HG03025 (cell line): ENCODE data around the gene ELFN1.

Experiments used
- ATAC-seq: cut with Tn5 transposase; IDR thresholded peaks from one replicate; pipeline ENCODE4 v1.9.1; 2021; ENCODE audit warnings: mild to moderate bottlenecking, moderate library complexity; ENCODE audit not compliant: unreplicated experiment, low FRiP score

ELFN1 gene

GRCh38 chr7:1720326-1720725 lies 50.2 kb downstream of the ELFN1 start:
- no peak for ATAC-seq

DNA sequence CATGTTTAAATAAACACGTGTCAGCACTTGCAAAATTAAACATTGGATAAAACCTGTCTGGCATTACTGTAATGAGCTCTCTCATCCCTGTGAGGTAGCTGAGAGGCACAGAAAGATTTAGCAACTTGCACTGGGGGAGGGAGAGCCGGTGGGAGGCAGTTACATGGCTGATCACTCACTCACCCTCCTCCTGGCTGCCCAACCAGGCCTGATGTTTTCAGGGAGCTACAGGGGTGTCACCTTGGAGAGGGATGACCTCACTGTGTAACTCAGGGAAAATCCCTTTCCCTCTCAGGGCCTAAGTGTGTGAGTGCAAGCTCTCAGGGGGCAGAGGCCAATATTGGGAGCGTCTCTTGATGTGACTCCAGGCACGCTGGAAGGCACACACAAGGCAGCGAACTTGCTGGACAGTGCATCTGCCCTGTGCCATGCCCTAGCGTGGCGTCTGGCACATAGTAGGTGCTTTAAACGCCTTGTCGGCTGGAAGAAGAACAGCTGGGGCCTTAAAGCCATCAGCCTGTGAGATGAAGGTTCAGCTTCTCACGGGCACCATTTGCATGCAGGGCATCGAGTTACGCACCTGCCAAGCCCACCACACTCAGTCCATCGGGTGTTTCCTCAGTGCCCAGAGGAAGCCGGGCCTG lies 51.1 kb downstream of the ELFN1 start:
- ATAC-seq, result no peak

- ATAC-seq, result no peak
Observed at GRCh38 chr7:1723254-1723653, 53.2 kb downstream of the ELFN1 start.

GRCh38 chr7:1724118-1724910 lies 54.2 kb downstream of the ELFN1 start:
- no peak for ATAC-seq

DNA sequence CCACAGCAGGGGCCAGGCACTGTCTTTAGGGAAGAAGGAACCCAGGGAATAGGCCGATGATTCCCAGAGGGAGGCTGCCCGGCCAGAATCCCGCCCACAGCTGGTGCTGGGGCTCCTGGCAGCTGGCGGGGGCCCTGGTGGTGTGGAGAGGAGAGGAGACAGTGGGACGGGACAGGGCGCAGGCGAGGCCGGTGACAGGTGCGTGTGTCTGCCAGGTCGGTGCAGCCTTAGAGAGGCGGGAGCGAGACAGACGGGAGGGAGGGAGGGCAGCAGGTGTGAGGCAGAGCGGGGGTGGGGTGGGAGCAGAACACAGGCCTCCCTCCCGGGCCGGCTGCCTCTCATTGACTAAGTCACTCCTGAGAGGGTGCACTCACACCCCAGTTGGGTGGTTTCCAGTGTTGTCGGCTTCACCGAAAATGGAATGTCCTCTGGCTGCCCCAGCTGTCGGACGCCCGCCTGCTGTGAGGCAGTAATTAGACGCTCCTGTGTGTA lies 55.2 kb downstream of the ELFN1 start:
- ATAC-seq, result no peak

DNA sequence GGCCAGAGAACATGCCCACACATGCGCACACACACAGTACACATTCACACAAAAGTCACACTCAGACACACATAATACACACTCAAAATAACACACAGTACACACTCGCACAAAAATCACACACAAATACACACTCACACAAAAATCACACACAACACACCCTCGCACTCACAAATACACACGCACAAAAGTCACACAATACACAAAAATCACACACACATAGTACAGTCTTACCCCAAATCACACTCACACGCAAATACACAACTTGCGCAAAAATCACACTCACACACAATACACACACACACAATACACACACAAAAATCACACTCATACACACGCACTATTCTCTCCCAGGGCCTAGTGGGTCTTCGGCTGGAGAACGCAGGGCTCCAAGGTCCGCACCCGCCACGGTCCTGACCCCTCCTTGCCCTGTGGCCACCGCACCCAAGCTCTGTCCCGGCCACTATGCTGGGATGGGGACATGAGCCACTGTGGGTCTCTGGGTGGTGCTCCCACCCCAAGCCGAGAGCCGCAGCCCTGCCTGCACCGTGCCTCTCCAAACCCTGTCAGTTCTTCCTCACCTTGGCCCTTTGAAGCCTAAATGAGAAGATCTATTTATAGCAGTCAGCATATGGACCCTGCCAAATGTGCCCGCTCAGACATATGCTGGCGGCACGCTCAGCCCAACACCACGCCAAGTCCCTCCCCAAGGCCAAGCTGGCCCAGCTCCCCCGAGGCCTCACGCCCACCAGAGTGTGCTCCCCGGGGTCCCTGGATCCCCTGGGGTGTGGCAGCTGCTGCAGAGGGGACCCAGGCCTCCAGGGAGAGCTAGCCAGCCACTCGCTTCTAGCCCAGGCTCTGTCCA lies 55.9 kb downstream of the ELFN1 start:
- no peak for ATAC-seq

DNA sequence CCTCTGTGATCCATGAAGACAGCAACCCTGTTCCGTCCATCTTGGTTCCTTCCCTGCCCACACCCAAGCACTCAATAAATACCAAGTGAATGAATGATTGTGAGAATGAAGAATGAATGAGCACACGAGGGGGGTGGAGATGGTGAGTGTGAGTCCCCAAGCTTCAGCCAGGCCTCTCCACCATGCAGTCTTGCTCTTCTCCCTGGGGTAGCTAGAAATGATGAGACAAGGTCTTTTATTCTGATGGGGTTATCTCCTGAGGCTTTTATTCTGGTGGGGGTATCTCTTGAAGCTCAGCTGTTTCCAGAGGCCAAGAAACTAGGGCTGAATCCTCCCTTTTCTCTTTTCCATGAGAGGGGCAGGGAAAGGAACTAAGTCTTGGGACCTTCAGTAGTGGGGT lies 57.0 kb downstream of the ELFN1 start:
- no peak for ATAC-seq

- no peak for ATAC-seq
Observed at GRCh38 chr7:1727812-1728570, 57.9 kb downstream of the ELFN1 start.

DNA sequence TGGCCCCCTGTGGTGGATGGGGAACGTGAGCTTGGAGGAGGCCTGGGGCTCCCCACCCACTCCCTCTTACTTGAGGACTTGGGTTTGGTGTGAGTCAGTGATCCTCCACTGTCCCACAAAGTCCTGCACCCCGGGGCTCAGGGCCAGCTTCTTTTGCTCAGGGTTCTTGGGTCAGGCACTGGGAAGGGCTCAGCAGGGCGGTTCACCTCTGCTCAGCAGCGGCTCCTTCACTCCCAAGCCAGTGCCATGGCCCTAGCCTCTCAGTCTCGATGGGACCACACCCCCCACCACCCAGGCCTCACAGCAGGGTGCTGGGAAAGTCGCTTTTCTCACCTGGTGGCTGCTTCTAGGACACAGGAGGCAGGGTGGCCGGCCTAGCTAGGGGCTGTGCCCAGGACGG lies 59.1 kb downstream of the ELFN1 start:
- ATAC-seq, result no peak

GRCh38 chr7:1729773-1730172 lies 59.7 kb downstream of the ELFN1 start:
- no peak for ATAC-seq

GRCh38 chr7:1732072-1732471 lies 62.0 kb downstream of the ELFN1 start:
- ATAC-seq, result no peak

DNA sequence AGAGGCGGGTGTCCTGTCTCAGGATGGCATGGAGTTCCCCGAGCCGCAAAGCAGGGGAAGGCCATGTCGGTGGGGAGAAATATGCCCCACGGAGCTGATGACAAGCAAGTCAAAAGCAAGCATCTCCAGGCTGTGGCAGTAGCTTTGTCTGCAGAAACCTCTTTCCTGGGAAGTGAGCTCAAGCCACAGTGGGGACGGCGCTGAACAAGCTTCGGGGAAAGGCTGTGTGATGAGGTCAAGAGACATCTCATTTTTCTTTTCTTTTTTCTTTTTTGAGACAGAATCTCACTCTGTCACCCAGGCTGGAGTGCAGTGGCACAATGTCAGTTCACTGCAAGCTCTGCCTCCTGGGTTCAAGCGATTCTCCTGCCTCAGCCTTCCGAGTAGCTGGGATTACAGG lies 62.6 kb downstream of the ELFN1 start:
- no peak for ATAC-seq

DNA sequence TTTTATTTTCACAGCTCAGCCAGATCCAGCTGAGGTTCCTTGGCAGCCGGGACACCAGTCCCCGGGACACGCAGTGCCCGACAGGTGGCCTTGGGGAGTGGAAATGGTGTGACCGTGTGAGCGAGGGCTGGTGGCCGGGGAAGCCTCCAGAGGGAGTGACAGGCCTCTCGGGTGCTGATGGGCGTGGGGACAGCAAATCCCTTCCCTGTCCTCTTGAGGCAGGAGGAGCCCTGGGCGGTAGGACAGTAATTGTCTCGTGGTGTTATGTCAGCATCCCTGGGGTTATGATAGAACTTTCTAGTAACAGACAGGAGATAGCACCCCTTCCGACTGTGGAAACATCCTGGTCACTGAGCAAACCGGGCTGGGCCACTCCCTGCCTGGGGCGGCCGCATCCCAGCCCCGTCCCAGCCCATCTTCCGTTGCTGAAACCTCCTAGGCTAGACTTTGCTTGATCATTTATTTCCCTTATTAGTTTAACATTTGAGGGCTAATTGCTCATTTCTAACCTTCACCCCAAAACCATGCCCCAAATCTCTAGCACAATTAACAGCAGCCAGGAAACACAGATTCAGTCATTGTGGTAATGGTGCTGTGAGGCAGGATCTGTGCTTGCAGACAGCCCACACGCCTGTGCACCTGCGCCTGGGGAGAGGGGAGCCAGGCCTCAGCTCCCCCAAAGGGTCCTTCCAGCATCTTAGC lies 63.3 kb downstream of the ELFN1 start:
- ATAC-seq, result no peak

DNA sequence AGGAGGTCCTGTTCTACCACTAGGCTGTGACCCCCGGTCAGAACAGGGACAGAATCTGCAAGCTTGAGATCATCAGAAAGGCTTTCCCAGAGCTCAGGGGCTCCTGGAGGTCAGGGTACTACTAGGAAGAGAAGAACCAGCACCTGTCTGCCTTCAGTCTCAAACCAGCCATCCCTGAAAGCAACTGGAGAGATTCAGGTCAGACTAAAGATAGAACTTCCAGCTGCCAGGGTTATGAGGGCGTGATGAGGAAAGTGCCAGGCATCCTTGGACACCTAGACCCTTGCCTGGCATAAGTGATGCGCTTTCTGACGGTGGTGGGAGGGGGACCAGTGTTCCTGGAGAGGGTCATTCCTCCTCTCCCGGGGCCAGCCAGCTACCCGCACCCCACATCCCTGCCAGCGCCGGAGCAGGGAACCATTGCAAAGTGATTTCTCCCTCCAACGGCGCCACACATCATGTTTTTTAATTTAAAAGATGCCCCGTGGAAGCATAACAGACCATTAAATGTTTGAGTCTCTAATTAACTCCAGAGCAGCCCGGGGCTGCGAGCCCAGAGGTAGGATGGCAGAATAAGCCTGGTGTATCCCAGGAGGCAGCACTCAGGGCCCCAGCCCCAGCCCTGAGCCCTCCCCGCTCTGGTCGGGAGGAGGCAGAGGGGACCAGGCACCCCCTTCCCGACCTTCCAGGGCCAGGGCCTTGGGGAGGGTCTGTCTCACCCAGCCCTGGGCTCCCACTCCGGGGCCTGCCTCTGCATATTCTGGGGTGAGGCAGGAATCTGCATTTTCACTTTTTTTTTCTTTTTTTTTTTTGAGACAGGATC lies 64.0 kb downstream of the ELFN1 start:
- ATAC-seq, result no peak

- no peak for ATAC-seq
Observed at GRCh38 chr7:1735262-1735661, 65.2 kb downstream of the ELFN1 start.

GRCh38 chr7:1735806-1736483 lies 65.9 kb downstream of the ELFN1 start:
- ATAC-seq, result no peak

GRCh38 chr7:1736484-1736817 lies 66.4 kb downstream of the ELFN1 start:
- ATAC-seq, result no peak

- no peak for ATAC-seq
Observed at GRCh38 chr7:1736830-1737229, 66.8 kb downstream of the ELFN1 start.

DNA sequence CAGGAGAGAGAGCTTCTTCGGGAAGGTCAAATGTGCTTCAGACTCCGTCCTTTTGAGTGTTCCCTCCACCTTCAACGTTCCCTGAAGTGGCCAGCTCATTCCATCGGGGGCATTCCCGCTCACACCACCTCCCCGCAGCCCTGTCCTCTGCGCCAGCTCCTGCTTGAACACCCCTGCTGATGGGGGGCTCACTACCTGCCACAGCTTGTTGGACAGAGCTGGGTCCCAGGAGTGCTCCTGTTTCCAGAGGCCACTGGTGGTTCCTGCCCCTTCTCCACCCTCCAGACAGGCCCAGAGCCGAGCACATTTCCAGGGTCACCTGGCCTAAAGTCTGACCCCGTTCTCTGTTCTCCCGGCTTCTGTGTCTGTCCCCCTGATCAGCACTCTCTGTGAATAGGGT lies 67.4 kb downstream of the ELFN1 start:
- no peak for ATAC-seq
